ENCODE results near the gene SLC25A3. TPM values are rescaled to one million over a fixed set of nuclear protein-coding genes. Genes with fewer than 3 reads are reported as not detected.

The SLC25A3 gene
- total and polyA plus RNA-seq, 12 donors = 362 to 1,555 (median 737) TPM

DNA sequence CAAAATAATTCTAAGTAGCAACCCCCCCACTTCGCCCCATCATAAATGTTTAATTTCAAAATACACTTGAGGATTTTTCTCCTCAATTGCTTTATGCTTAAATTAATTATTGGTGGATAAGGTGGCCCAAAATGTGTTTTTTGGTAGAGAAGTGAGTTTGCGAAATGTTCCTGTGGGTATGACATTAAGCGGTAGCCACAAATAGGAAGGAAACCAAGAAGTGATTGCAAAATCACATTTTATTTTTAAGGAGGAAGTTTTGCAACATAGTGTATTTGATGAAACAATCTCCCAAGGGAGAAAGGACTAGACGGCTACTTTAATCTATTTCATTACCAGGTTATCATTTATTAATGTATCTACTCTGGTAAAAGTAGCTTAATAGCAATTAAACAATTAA is 25.5 kb downstream of the SLC25A3 start:
- Histone ChIP-seq H3K27me3 (no peaks in the 10 kb centered on the region), H3K9me3 (replicated peaks in 1 of 3) (no peaks in the 10 kb centered on the region), H3K4me3 (no peak overlapping the region), H3K36me3 (replicated peaks in 1 of 2) (no peaks in the 10 kb centered on the region), H3K27ac (no peak overlapping the region), H3K4me1 (replicated peaks in 1 of 2) (no peaks in the 10 kb centered on the region)
- WGBS, 4 donors = 48 to 57% (median 54%) methylated on average over 4 of the region's 4 CpGs
- no peak for DNase-seq
- TF ChIP-seq CTCF (IDR thresholded peaks at IDR 0.05) (no peak), POLR2A (IDR thresholded peaks at IDR 0.05) (no peak)
- intact Hi-C loops (cut with DNase I) = no loop called here

GRCh38 chr12:98635657-98636323 is 42.3 kb downstream of the SLC25A3 start:
- TF ChIP-seq CTCF (IDR thresholded peaks at IDR 0.05) = no peak
- no peak for TF ChIP-seq POLR2A (IDR thresholded peaks at IDR 0.05)
- intact Hi-C loops (cut with DNase I) = no loop called here
- Histone ChIP-seq H3K4me1 (replicated peaks in 1 of 2) (no peaks in the 10 kb centered on the region), H3K9me3 (replicated peaks in 1 of 3) (no peaks in the 10 kb centered on the region), H3K4me3 (no peak overlapping the region), H3K36me3 (replicated peaks in 1 of 2) (no peaks in the 10 kb centered on the region), H3K27me3 (no peaks in the 10 kb centered on the region), H3K27ac (no peak overlapping the region)
- DNase-seq = no peak
- 69 to 83% (median 77%) methylated on average over 4 of the region's 4 CpGs for WGBS, 4 donors

- no peaks in the 10 kb centered on the region for H3K9me3 ChIP-seq (replicated peaks in 1 of 3)
- no peaks in the 10 kb centered on the region for H3K4me1 ChIP-seq (replicated peaks in 1 of 2)
- no peaks in the 10 kb centered on the region for H3K36me3 ChIP-seq (replicated peaks in 1 of 2)
- no peak overlapping the region for H3K27ac ChIP-seq
- intact Hi-C loops (cut with DNase I) = no loop called here
- no peak overlapping the region for H3K4me3 ChIP-seq
- no peaks in the 10 kb centered on the region for H3K27me3 ChIP-seq
- DNase-seq = no peak
- WGBS, 4 donors = 68 to 83% (median 77%) methylated on average over 2 of the region's 2 CpGs
- TF ChIP-seq CTCF (IDR thresholded peaks at IDR 0.05) (no peak), POLR2A (IDR thresholded peaks at IDR 0.05) (no peak)
These were observed 43.6 kb downstream of the SLC25A3 start for GRCh38 chr12:98637068-98637467.

- Histone ChIP-seq H3K4me1 (replicated peaks in 1 of 2) (peaks cover 0 to under 1% of the 10 kb centered on the region in 2 donors), H3K27me3 (no peaks in the 10 kb centered on the region), H3K4me3 (no peak overlapping the region), H3K9me3 (replicated peaks in 1 of 3) (no peaks in the 10 kb centered on the region), H3K27ac (no peak overlapping the region), H3K36me3 (replicated peaks in 1 of 2) (no peaks in the 10 kb centered on the region)
- intact Hi-C loops (cut with DNase I) = no loop called here
- TF ChIP-seq CTCF (IDR thresholded peaks at IDR 0.05) (no peak), POLR2A (IDR thresholded peaks at IDR 0.05) (no peak)
- 87 to 98% (median 93%) methylated on average over 2 of the region's 2 CpGs for WGBS, 4 donors
- no peak for DNase-seq
These were observed 44.5 kb downstream of the SLC25A3 start for GRCh38 chr12:98638009-98638408.

Measured in adrenal gland (tissue), 12 donors.